ENCODE measurements around the gene NRXN2.
"Not testable (repeated sequence)": the region's sequence is repeated elsewhere in the genome, so short reads cannot be mapped to it uniquely, and the experiment has no call there.

NRXN2 gene

DNA sequence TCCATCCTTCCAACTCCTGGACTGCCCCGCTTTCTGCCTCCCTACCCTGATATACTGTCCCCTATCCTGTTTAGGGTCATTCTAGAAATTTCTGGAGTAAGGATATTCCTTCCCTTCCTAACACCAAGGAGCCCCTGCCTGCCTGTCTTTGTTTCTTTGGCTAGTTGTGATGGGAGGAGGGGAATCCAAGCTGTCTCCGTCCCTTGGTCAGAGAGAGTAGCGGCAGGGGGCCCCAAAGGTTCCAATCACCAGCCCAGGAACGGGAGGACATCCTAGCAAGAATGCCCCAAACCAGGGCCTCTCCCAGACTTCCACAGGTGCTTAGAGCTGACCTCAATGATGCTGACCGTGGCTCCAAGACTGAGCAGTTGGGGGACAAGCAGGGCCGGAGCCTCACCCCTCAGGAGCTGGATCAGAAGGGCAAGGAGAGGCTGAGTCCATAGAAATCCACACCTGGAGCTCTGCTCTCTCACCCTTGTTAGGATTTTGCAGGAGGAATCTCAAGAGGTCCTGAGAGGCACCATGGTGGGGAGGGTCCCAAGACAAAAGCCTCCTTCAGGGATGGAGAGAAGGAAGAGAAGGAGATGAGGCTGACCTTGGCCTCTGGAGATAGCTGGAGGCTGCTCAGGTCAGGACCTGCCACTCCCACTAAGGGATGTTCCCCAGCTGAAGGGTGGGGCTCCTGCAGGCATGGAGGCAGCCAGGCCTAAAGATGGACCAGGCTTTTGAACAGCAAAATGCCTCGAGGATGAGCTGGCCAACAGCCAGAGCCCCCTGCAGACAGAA, 118.3 kb downstream of the NRXN2 start:
- DNase-seq: peak in 1 of 14 donors; percentile 45

DNA sequence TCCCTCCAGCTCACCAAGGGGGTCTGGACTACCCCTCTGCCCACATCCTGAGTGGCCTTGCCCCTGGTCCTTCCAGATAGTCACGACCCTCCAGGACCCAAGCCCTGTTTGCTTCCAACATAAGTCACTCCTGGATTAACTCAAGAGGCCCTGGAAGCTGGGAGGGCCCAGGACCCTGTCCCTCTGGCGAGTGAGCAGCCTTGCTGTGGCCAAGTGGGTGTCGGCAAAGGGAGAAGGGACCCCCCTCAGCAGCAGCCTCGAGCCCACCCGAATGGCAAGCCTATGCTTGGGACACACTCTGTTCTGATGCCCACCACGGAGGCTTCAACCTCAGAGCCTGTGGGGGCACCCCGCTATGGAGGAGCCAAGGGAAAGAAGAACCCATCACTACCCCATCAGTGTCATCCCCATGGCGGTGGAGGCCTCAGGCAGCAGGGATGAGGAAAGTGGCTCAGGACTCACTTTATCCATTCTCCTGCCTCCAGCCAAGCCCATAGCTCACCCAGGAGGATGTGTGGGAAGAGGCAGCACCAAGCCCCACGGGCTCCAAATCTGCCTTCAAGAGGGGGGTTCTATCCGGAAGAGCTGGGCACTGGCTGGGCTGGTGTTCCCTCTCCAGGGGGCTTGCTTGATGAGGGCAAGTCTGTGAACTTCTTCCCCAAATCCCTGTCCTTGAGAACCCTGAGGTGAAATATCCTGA, 119.4 kb downstream of the NRXN2 start:
- DNase-seq: no peak

DNA sequence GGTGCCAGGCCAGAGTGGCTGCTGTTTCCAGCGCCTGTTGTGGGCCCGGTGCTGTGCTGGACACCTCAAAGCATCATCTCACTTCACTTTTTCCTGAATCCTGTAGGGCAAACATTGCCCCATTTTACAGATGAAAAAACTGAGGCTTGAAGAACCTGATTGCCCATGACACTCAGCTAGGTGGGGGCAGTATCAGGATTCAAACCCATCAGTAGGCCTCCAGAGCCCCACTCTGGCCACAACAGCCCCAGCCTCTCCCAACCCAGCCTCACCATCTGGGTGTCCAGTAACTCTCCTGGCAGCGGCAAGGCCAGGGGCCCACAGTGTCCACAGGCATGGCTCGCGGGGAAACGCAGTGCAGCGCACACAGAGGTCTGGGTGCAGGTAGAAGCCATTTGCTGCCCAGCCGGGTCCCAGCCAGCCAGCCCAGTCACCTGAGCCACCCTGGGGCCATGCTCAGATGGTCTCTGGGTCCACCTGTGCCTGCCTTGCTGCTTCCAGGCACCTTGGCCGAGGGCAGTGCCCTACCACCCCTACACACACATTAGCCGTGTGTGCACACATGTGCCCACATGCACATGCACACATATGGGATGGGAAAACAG, 120.4 kb downstream of the NRXN2 start:
- no peak for DNase-seq

DNA sequence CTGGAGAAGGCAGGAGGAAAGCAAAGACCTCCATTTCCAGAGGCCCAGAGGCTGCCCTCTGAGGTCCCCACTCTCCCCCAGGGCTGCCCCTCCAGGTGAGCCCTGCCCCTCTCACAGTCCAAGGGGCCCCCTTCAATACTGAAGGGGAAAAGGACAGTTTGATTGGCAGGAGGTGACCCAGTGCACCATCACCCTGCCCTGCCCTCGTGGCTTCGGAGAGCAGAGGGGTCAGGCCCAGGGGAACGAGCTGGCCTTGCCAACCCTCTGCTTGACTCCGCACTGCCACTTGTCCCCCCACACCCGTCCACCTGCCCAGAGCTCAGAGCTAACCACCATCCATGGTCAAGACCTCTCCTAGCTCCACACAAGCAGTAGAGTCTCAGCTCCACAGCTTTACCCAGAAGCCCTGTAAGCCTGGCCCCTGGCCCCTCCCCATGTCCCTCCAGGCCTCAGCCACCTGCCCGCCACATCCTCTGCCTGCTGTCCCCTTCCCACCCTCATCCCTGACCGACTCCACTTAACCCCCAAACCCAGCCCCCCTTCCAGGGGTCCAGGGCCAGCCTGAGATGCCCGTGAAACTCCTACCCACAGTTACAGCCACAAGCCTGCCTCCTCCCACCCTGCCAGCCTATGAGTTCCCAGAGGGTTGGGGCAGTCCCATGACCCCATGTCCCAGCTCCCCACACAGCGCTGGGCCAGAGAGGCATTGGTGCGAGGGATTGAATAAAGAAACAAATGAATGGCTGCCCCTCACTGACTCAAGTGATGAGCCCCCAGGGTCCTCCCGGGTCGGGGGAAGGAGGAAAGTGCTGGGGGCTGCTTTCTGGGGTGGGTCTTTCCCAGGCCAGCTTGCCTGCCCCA, 121.2 kb downstream of the NRXN2 start:
- no peak for DNase-seq

DNA sequence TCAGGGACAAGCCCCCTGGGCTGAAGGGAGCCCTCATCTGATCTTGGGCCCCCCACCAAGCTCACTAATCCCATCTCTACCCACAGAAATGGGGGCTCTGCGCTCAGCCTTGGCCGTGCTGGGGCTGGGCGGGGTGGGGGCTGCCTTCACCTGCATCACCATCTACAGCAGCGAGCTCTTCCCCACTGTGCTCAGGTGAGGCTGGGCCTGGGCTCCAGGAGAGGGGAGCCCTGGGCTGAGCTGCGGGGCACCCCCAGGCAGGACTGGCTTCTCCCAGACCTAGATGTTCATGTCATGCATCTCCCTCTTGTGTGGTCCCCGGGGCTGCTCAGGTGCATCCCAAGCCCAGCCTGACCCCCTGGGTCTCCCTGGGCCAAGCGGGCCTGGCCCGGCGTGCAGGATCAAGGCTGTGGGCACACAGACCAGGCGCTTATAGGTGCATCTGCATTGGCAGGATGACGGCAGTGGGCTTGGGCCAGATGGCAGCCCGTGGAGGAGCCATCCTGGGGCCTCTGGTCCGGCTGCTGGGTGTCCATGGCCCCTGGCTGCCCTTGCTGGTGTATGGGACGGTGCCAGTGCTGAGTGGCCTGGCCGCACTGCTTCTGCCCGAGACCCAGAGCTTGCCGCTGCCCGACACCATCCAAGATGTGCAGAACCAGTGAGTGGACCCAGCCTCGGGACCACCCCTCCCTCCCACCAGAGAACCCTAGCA, 122.6 kb downstream of the NRXN2 start:
- no peak for DNase-seq

DNA sequence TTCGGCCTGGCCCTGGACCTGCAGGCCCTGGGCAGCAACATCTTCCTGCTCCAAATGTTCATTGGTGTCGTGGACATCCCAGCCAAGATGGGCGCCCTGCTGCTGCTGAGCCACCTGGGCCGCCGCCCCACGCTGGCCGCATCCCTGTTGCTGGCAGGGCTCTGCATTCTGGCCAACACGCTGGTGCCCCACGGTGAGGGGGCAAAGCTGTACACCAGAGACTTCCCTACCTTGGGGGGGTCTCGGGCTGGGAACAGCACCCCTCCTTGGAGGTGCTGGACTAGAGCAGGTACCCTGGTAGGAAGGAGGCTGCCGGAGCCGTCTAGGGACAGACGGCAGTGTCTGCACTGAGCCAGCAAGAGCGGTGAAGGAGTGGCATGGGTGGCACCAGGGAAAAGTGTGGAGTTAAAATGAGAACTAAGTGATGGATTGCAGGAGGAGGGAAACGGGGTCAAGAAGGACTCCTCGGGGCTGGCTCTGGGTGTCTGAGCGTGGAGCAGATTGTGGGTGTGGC, 123.2 kb downstream of the NRXN2 start:
- no peak for DNase-seq

DNA sequence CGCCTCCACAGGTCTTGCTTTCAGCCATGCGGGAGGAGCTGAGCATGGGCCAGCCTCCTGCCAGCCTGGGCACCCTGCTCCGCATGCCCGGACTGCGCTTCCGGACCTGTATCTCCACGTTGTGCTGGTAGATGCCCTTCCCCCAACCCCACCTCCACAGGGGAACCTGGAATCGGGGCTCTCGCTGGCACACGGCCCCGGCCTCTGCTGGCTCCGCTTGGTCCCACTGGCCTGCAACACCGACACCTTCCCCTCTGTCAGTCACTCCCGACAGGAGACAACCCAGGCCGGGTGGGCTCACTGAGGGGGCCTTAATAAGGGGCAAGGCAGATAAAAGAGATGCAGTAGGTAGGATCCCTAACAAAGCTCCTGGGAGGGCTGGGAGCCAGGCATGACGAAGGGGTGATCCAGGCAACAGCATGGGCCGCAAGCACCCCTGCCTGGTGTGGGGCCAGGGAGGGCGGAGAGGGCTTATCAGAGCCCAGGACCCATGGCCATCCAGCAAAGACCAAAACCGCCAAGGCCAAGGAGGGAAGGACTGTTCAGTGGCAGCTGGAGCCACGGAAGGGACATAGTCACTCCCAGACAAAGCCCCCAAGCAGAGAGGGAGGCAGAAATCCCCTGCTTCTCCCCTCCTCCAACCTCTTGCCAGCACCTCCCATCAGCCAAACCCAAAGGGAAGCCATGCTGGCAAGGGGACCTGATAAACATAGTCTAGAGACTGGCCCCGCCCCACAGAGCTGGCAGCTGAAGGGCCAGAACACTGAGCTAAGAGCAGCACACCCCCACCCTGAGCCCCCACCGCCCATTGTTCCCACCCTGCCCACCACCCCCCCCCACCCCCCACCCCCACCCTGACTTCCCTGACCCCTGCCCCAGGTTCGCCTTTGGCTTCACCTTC, 124.0 kb downstream of the NRXN2 start:
- DNase-seq: no peak

DNA sequence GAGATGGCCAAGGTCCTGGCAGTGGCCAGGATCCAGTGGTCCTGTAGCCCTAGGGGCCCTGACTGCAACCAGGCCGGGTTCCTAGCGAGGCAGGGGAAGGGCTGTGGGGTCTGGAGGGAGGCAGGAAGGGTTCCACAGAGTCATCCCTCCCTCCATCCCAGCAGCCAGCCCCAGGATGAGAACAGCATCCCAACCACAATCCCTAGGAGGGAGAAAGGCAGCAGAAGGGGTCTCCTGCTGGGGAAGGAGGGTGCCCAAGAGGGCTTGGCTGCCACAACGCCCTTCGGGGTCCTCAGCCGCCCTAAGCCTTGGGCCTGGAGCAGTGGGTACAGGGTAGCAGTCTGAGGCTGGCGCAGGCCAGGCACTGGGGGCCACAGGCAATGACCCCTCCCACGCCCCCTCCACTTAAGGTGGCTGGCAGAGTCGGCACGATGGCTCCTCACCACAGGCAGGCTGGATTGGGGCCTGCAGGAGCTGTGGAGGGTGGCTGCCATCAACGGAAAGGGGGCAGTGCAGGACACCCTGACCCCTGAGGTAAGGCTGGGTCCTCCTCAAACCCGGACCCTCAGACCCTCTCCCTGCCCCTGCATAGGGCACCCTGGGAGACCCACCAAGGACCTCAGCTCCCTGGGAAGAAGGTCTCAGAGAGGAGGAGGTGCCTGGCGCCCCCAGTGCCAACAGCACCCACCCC, 124.7 kb downstream of the NRXN2 start:
- no peak for DNase-seq

DNA sequence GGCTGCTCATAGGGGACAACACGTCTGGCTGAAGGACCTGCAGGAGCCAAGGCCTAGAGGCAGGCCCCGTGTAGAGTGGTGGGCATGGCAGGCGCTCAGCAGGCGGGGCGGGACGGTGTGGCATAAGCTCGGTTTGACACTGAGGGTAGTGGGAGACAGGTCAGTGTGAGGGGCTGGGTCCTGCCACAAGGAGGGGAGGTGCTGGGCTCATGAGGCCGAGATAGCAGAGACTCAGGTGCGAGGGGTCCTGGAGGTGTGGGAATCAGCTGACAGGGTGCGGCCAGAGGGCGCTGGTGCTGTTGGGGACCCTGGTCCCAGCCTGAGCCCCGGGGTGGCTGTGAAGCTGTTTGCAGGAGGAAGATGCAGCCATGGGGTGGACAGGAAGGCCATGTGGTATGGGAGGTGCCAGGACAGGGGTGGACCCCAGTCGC, 125.3 kb downstream of the NRXN2 start:
- no peak for DNase-seq

DNA sequence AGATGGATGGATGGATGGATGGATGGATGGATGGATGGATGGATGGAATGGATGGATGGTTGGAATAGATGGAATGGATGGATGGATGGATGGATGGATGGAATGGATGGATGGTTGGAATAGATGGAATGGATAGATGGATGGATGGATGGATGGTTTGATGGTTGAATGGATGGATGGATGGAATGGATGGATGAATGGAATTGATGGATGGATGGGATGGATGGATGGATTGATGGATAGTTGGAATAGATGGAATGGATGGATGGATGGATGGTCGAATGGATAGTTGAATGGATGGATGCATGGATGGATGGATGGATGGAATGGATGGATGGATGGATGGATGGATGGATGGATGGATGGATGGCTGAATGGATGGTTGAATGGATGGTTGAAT, 127.1 kb downstream of the NRXN2 start:
- not testable (repeated sequence) for DNase-seq

DNA sequence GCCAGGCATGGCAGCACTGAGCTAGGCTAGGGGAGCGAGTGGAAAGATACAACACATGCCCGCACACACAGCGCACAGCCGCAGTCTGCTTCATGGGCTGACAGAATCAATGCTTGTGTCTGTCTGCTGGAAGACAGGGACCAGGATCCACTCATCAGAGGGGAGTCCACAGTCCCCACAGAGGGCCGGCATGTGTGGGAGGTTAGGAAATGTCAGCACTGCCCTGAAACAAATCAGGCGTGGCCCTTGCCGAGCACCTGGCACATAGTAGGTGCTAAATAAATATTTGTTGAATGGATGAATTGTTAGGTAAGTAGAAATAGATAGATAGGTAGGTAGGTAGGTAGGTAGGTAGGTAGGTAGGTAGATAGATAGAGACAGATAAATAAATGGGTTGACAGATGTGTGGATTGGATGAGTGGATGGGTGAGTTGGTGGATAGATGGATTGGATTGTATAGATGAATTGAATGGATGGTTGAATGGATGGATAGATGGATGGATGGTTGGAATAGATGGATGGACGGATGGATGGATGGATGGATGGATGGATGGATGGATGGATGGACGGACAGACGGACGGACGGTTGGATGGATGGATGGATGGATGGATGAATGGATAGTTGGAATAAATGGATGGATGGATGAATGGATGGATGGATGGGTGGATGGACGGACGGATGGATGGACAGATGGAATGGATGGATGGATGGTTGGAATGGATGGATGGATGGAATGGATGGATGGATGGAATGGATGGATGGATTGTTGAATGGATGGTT, 128.6 kb downstream of the NRXN2 start:
- no peak for DNase-seq

DNA sequence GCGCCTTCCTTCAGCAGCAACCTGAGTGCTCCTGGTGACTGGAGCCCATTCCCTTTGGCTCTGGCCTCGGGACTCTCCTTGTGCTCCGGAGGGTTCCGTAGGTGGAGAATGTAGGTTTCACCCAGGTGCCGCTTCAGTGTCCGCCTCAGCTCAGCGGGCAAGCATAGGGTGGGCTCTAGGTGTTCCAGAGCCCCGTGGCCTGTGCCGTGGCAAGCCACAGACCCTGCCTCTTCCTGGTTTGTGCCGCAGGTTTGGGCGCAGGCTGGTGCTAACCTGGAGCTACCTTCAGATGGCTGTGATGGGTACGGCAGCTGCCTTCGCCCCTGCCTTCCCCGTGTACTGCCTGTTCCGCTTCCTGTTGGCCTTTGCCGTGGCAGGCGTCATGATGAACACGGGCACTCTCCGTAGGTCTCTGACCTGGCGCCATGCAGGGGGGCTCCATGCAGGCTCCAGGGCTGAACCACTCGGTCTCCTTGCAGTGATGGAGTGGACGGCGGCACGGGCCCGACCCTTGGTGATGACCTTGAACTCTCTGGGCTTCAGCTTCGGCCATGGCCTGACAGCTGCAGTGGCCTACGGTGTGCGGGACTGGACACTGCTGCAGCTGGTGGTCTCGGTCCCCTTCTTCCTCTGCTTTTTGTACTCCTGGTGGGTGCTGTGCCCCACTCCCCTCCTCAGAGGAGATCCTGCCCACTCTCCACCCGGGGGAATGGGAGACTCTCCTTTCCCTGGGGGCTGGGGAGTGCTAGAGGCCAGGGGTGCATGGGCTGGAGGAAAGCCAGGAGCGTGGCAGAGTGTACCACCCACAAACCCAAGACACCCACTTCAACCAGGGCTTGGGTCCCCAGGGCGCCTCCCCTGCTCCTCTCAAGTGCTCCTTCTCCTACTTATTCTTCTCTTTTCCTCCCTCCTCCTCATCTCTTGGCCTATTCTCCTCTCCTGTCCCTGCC, 129.6 kb downstream of the NRXN2 start:
- no peak for DNase-seq

DNA sequence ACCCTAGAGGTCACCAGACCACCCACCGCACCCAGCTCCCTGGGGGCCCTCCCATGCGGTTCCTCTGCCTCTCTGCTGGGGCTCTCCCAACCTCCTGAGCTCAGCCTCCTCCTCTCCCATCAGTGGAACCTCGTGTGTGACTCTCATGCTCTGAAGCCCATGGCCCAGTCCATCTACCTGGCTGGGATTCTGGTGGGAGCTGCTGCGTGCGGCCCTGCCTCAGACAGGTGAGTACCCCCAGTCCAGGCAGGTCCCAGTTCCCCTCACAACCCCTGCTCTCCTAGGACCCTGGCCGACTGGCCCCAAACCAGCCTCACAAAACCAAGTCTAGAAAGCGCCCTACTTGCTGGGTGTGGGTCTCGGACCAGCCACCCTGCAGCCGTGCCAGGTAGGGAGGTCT, 130.3 kb downstream of the NRXN2 start:
- DNase-seq: no peak

DNA sequence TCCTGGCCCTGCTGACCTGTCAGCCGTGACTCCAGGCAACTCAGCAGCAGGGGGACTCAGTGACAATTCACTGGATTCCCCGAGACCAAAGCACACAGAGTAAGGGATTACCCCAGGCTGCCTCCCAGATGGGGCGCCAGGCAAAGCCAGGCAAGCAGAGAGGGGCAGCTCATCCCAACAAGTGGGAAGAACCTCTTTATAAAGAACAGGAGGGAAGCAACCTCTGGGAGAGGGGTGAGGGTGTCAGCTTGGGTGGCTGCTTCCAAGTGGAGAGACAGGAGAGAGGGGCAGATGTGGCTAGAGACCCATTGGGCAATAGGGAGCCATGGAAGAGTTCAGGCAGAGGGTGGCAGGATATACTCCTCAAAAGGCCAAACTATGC, 130.8 kb downstream of the NRXN2 start:
- no peak for DNase-seq

DNA sequence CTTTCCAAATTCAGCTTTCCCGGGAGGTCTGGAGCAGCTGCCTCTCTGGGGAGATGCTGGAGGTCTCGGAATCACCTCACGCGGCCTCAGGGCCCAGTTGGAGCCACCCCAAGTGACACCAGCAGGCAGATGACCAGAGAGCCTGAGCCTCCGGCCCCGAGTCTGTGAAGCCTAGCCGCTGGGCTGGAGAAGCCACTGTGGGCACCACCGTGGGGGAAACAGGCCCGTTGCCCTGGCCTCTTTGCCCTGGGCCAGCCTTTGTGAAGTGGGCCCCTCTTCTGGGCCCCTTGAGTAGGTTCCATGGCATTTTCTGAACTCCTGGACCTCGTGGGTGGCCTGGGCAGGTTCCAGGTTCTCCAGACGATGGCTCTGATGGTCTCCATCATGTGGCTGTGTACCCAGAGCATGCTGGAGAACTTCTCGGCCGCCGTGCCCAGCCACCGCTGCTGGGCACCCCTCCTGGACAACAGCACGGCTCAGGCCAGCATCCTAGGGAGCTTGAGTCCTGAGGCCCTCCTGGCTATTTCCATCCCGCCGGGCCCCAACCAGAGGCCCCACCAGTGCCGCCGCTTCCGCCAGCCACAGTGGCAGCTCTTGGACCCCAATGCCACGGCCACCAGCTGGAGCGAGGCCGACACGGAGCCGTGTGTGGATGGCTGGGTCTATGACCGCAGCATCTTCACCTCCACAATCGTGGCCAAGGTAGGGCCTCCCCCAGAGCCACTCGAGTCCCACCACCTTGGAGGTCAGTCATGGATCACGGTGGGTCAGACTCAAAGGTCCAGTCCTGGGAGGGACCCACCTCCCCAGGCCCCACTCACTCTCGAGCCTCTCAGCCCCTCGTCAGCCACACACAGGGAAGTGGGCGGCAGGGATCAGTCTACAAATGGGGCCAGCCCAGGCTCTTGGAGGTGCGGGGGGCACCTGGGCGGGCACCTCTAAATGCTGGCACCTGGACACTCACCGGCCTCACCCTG, 131.5 kb downstream of the NRXN2 start:
- no peak for DNase-seq

DNA sequence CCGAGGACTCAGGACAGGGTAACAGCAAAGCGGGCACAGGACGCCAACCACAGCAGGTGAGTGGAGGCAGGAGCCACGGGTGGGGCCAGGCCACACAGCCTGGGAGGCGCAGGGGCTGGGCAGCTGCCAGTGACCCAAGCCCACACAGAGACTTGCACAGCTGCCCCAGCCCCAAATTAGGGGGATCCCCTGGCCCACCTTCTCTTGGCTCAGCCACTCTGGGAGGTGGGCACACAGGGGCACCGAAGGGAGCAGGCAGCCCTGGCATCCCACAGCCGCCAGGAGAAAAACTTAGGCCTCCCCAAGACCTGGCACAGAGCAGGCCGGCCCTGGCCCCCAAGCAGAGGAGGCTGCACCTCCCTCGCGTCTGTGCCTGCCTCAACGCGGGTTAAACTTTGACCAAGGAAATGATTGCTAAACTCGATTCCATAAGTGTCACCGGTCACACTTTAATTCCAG, 132.2 kb downstream of the NRXN2 start, which contains the start of gene SLC22A12:
TSS of gene SLC22A12 (plus strand) at position 458 of the 459 bp plus-strand sequence. CDS start 337 bp downstream, outside the sequence.
- DNase-seq: no peak

DNA sequence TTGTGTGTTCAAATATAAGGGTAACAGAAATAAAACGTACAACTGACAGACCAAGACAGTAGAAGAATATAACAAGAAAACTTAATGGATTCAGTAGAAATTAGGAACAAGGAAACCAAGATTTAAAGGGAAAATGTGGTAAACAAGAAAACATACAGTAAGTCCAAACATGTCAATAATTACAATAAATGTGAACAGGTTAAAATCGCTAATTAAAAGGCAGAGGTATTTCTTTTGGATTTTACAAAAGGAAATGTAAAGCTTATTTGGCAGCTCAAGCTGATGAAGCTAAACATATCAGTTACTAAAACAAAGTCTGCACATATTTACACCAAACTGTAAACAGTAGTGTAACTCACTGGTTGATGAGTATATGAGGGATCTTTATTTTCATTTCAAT, 134.3 kb downstream of the NRXN2 start:
- DNase-seq: no peak

Data from C1 segment of cervical spinal cord (tissue), 14 donors.